Measurements from ENCODE around the gene PLCB1.

Gene PLCB1

GRCh38 chr20:8128291-8129060, 3.6 kb upstream of the PLCB1 start:
- no peak for DNase-seq (ENCODE audit: low read depth)
- no peak for TF ChIP-seq CTCF (IDR thresholded peaks at IDR 0.05; ENCODE audit: low read length, missing control alignments)
- no peak overlapping the region for H3K4me3 ChIP-seq (replicated peaks; ENCODE audit: low read depth, low read length)

- TF ChIP-seq CTCF (IDR thresholded peaks at IDR 0.05; ENCODE audit: low read length, missing control alignments): no peak
- no peak for DNase-seq (ENCODE audit: low read depth)
- no peak overlapping the region for H3K4me3 ChIP-seq (replicated peaks; ENCODE audit: low read depth, low read length)
These were observed 2.7 kb upstream of the PLCB1 start for GRCh38 chr20:8129211-8129976.

GRCh38 chr20:8130840-8131526, 1.1 kb upstream of the PLCB1 start:
- peak overlapping the region; percentile 73 for H3K4me3 ChIP-seq (replicated peaks; ENCODE audit: low read depth, low read length)
- no peak for DNase-seq (ENCODE audit: low read depth)
- no peak for TF ChIP-seq CTCF (IDR thresholded peaks at IDR 0.05; ENCODE audit: low read length, missing control alignments)

GRCh38 chr20:8132484-8133309, 631 bp downstream of the PLCB1 start:
- TF ChIP-seq CTCF (IDR thresholded peaks at IDR 0.05; ENCODE audit: low read length, missing control alignments): no peak
- peak; percentile 39 for DNase-seq (ENCODE audit: low read depth)
- peak overlapping the region; percentile 73 for H3K4me3 ChIP-seq (replicated peaks; ENCODE audit: low read depth, low read length)

- TF ChIP-seq CTCF (IDR thresholded peaks at IDR 0.05; ENCODE audit: low read length, missing control alignments): no peak
- peak overlapping the region; percentile 73 for H3K4me3 ChIP-seq (replicated peaks; ENCODE audit: low read depth, low read length)
These were observed 1.3 kb downstream of the PLCB1 start for GRCh38 chr20:8133310-8133768.

GRCh38 chr20:8133851-8134451, 1.9 kb downstream of the PLCB1 start:
- TF ChIP-seq CTCF (IDR thresholded peaks at IDR 0.05; ENCODE audit: low read length, missing control alignments): no peak
- DNase-seq (ENCODE audit: low read depth): no peak
- H3K4me3 ChIP-seq (replicated peaks; ENCODE audit: low read depth, low read length): peak overlapping the region; percentile 73

More at GRCh38 chr20:8133310-8133768, 1.3 kb downstream of the PLCB1 start:
- DNase-seq (ENCODE audit: low read depth): no peak

Data from fibroblast of pulmonary artery (primary cell).